Ishikawa (cell line): ENCODE data around the gene SLC12A3.

Experiments used
- CEBPB ChIP-seq: IDR thresholded peaks from 2 replicates; pipeline ENCODE4 v1.6.1; 2012
- CREB1 ChIP-seq: IDR thresholded peaks from 2 replicates; pipeline ENCODE4 v1.6.1; 2012; ENCODE audit warnings: low read depth
- EGR1 ChIP-seq: IDR thresholded peaks from 2 replicates; pipeline ENCODE4 v1.6.1; 2012
- EP300 ChIP-seq: IDR thresholded peaks from 2 replicates; pipeline ENCODE4 v1.6.1; 2012; ENCODE audit warnings: borderline replicate concordance
- FOXM1 ChIP-seq: IDR thresholded peaks from 2 replicates; pipeline ENCODE4 v1.6.1; 2012; ENCODE audit warnings: low read depth, borderline replicate concordance
- MAX ChIP-seq: IDR thresholded peaks from 2 replicates; pipeline ENCODE4 v1.6.1; 2012
- RAD21 ChIP-seq: IDR thresholded peaks from 2 replicates; pipeline ENCODE4 v1.6.1; 2012; ENCODE audit warnings: low read depth
- REST ChIP-seq: IDR thresholded peaks from 2 replicates; pipeline ENCODE4 v1.6.1; 2012; ENCODE audit warnings: low read depth, mild to moderate bottlenecking
- TAF1 ChIP-seq: IDR thresholded peaks from 2 replicates; pipeline ENCODE4 v1.6.1; 2012; ENCODE audit warnings: low read depth, mild to moderate bottlenecking
- TCF12 ChIP-seq: IDR thresholded peaks from 2 replicates; pipeline ENCODE4 v1.6.1; 2012; ENCODE audit warnings: low read depth
- TEAD4 ChIP-seq: IDR thresholded peaks from 2 replicates; pipeline ENCODE4 v1.6.1; 2012
- YY1 ChIP-seq: IDR thresholded peaks from 2 replicates; pipeline ENCODE4 v1.6.1; 2012; ENCODE audit warnings: low read depth
- ZBTB7A ChIP-seq: IDR thresholded peaks from 2 replicates; pipeline ENCODE4 v1.6.1; 2012; ENCODE audit warnings: low read depth

GRCh38 chr16:56909527-56909979, 44.5 kb downstream of the SLC12A3 start:
- TF ChIP-seq TAF1 = no peak
- TF ChIP-seq CEBPB = no peak
- no peak for TF ChIP-seq EGR1
- no peak for TF ChIP-seq YY1
- TF ChIP-seq TEAD4 = no peak
- no peak for TF ChIP-seq CREB1
- TF ChIP-seq RAD21 = no peak
- no peak for TF ChIP-seq TCF12
- no peak for TF ChIP-seq MAX
- TF ChIP-seq EP300 = no peak
- TF ChIP-seq REST = no peak
- no peak for TF ChIP-seq FOXM1
- TF ChIP-seq ZBTB7A = no peak
